ENCODE results near the gene SPATA18.

Gene SPATA18

GRCh38 chr4:52012651-52013050 lies 38.5 kb upstream of the SPATA18 start:
- no peak for DNase-seq (ENCODE audit: low read depth)
- TF ChIP-seq, protein P1, sequence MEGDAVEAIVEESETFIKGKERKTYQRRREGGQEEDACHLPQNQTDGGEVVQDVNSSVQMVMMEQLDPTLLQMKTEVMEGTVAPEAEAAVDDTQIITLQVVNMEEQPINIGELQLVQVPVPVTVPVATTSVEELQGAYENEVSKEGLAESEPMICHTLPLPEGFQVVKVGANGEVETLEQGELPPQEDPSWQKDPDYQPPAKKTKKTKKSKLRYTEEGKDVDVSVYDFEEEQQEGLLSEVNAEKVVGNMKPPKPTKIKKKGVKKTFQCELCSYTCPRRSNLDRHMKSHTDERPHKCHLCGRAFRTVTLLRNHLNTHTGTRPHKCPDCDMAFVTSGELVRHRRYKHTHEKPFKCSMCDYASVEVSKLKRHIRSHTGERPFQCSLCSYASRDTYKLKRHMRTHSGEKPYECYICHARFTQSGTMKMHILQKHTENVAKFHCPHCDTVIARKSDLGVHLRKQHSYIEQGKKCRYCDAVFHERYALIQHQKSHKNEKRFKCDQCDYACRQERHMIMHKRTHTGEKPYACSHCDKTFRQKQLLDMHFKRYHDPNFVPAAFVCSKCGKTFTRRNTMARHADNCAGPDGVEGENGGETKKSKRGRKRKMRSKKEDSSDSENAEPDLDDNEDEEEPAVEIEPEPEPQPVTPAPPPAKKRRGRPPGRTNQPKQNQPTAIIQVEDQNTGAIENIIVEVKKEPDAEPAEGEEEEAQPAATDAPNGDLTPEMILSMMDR (IDR thresholded peaks at IDR 0.05; ENCODE audit: control insufficient read depth, insufficient read depth, low read depth, low read length, missing control alignments) = no peak
- no peak overlapping the region for H3K4me3 ChIP-seq (ENCODE audit: control insufficient read depth, low read depth, low read length)

DNA sequence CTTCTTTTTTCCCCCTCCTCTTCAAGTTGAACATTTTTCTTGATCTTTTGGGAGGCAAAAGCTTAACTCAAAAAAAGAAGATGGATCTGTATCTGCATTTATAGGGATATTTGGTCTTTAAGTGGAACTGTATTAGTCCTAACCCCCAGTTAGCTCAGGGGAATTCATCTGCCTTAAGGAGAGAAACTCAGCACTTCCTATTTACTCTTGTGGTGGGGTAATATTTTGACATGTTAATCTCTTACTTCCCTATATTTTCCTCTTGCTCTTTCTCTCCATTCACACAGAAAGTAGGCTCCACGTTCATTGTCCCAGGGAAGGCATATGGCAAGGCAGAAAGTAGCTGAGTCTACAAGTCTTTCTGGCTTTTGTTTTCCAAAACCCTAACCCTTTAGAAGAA lies 36.2 kb upstream of the SPATA18 start:
- no peak overlapping the region for H3K4me3 ChIP-seq (ENCODE audit: control insufficient read depth, low read depth, low read length)

GRCh38 chr4:52015366-52015765 lies 35.7 kb upstream of the SPATA18 start:
- H3K4me3 ChIP-seq (ENCODE audit: control insufficient read depth, low read depth, low read length) = no peak overlapping the region
- TF ChIP-seq, protein P1 (IDR thresholded peaks at IDR 0.05; ENCODE audit: control insufficient read depth, insufficient read depth, low read depth, low read length, missing control alignments) = peak; percentile 19
- DNase-seq (ENCODE audit: low read depth) = no peak

More for the DNA sequence above, 36.2 kb upstream of the SPATA18 start:
- TF ChIP-seq, protein P1 (IDR thresholded peaks at IDR 0.05; ENCODE audit: control insufficient read depth, insufficient read depth, low read depth, low read length, missing control alignments) = no peak
- no peak for DNase-seq (ENCODE audit: low read depth)

- H3K4me3 ChIP-seq (ENCODE audit: control insufficient read depth, low read depth, low read length) = no peak overlapping the region
- no peak for DNase-seq (ENCODE audit: low read depth)
- TF ChIP-seq, protein P1 (IDR thresholded peaks at IDR 0.05; ENCODE audit: control insufficient read depth, insufficient read depth, low read depth, low read length, missing control alignments) = no peak
These were observed 34.1 kb upstream of the SPATA18 start for GRCh38 chr4:52016981-52017380.

GRCh38 chr4:52017814-52018213 lies 33.3 kb upstream of the SPATA18 start:
- H3K4me3 ChIP-seq (ENCODE audit: control insufficient read depth, low read depth, low read length) = no peak overlapping the region
- no peak for DNase-seq (ENCODE audit: low read depth)
- TF ChIP-seq, protein P1 (IDR thresholded peaks at IDR 0.05; ENCODE audit: control insufficient read depth, insufficient read depth, low read depth, low read length, missing control alignments) = no peak

- no peak for DNase-seq (ENCODE audit: low read depth)
- H3K4me3 ChIP-seq (ENCODE audit: control insufficient read depth, low read depth, low read length) = no peak within 1 kb of the TSS
- TF ChIP-seq, protein P1 (IDR thresholded peaks at IDR 0.05; ENCODE audit: control insufficient read depth, insufficient read depth, low read depth, low read length, missing control alignments) = no peak
These were observed 31.0 kb upstream of the SPATA18 start, which contains the start of gene LRRC66 for GRCh38 chr4:52019936-52020657. Gene LRRC66, minus strand, starts transcription at chr4:52020363. Its CDS starts 2,750 bp downstream, at chr4:52017613.

All from AG09309 (cell line).